Astrocyte (in vitro differentiated cells and primary cell): ENCODE measurements around the gene TBL1XR1.

Source experiments
- CTCF ChIP-seq: IDR thresholded peaks from 2 replicates; pipeline ENCODE4 v1.5.1; 2011; ENCODE audit warnings: low read depth, mild to moderate bottlenecking, inconsistent platforms, low read length, moderate library complexity; ENCODE audit not compliant: insufficient read depth
- EZH2 ChIP-seq: IDR thresholded peaks from 2 replicates; pipeline ENCODE4 v1.6.1; 2012; ENCODE audit warnings: mild to moderate bottlenecking, low read length, inconsistent platforms; ENCODE audit not compliant: insufficient read depth

DNA sequence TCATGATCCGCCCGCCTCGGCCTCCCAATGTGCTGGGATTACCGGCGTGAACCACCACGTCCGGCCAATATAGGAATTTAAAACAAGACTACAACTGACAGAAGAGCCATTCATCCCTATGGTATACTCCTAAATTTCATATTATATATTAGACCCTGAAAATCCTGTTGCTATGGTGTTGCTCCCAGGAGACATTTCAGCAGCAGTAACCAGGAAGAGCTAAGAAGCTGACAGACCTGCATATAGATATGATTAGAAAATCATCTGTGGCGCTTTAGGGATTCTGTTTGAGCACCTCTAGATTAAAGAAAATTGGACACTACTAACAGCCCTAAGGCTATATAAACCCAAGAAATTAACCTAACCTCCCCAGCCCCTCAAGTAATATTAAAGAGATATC is 38.8 kb downstream of the TBL1XR1 start:
- TF ChIP-seq CTCF (no peak), EZH2 (no peak)
